GM18520 (cell line): ENCODE data around the gene COL18A1.
"Not testable (repeated sequence)": the region's sequence is repeated elsewhere in the genome, so short reads cannot be mapped to it uniquely, and the experiment has no call there.

Experiments used
- ATAC-seq: cut with Tn5 transposase; IDR thresholded peaks from one replicate; pipeline ENCODE4 v1.9.1; 2021; ENCODE audit not compliant: unreplicated experiment

The COL18A1 gene

GRCh38 chr21:45488931-45489721, 84.2 kb downstream of the COL18A1 start:
- no peak for ATAC-seq

DNA sequence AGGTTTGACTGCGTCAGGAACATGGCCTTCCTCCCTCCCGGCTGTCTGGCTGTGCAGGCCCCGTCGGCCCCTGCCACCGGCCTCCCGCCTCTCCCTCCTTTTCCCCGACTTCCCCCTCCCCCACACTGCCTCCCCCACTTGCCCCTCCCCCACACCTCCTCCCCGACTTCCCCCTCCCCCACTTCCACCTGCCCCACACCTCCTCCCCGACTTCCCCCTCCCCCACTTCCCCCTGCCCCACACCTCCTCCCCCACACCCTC, 84.7 kb downstream of the COL18A1 start:
- ATAC-seq = no peak

DNA sequence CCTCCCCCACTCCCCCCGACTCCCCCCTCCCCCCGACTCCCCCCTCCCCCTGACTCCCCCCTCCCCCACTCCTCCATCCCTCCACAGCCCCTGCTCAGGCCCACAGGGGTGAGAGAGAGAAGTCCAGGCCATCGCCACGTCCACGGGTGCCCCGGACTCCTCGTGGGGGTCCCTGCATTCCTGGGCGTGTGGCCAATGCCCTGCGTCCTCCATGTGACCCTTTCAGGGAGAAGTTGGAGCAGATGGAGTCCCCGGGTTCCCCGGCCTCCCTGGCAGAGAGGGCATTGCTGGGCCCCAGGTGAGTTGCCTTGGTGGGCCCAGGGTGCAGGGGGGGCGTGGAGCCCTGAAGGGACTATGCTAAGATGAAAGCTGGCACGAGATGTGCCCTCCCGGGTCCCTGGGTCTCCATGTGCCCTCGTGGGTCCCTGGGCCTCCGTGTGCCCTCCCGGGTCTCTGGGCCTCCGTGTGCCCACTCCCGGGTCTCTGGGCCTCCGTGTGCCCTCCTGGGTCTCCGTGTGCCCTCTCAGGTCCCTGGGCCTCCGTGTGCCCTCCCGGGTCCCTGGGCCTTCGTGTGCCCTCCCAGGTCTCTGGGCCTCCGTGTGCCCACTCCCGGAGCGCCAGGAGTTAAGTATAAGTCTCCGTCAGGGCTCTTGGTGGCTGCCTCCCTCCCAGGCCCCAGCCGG, 85.2 kb downstream of the COL18A1 start:
- ATAC-seq = no peak

- no peak for ATAC-seq
Observed at GRCh38 chr21:45491056-45491455, 86.1 kb downstream of the COL18A1 start.

DNA sequence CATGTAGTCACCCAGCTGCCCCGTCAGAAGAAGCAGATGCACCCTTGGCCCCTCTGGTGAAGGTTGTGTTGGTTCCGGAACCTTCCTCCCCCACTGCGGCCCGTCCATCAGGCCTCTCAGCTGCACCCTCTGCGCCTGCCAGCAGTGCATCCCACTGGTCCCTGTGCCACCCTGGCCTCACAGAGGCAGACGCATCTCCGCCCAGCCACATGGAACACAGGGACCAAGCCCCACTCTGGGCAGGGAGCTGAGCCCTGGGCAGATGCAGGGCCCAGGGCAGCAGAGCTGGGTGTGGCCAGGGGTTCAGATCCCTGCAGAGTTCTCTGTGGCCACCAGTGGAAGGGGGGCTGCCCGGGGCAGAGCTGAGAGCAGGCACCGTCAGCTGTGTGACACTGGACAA, 86.7 kb downstream of the COL18A1 start:
- no peak for ATAC-seq

DNA sequence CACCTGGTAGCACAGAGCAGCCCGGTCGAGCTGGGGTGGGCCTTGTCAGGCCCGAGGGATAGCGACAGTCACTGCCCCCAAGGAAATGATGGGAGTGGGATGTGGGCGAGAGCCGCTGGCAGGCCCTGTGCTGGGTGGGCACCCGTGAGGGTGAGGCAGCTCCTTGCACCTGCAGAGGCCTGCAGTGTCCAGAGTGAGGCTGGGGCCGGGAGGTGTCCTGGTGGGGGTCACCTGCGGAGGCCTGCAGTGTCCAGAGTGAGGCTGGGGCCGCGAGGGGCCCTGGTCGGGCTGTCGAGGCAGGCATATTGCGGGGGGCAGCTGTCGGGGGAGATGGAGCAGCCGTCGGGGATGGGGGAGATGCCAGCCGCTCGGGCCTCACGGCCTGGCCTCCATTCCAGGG, 87.8 kb downstream of the COL18A1 start:
- ATAC-seq = no peak

- ATAC-seq = no peak
Observed at GRCh38 chr21:45493401-45494001, 88.5 kb downstream of the COL18A1 start.

DNA sequence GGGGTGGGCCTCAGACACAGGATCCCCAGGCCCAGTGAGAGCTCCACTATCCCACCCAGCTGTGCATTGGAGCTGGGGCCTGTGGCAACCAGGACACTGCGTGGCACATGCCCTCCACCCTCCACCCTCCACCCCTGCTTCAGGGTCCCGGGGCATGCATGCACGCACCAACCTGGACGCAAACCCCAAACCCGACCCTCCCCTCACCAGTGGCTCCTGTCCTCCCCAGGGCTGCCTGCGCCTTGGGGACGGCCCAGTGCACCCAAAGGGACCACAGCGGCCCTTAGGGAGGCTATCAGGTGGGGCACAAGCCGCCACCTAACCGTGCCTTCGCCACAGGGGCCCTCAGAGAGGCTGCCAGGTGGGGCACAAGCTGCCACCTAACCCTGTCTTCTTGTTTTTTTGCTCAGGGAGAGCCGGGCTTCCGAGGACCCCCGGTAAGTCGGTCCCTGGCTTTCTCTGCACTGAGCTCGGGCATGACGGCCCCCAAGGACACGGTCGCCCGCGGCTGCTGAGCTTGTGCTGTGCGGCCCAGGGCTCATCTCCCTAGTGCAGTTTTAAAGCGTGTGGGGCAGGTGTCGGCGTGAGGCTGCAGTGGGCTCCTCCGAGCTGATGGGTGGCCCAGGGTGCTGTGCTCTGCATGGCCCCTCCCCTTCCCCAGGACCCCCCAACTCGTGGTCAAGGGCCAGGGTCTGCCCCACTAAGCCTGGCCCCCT, 89.3 kb downstream of the COL18A1 start:
- ATAC-seq = no peak

GRCh38 chr21:45494851-45495680, 90.1 kb downstream of the COL18A1 start:
- no peak for ATAC-seq

GRCh38 chr21:45496151-45496967, 91.4 kb downstream of the COL18A1 start:
- ATAC-seq = no peak

DNA sequence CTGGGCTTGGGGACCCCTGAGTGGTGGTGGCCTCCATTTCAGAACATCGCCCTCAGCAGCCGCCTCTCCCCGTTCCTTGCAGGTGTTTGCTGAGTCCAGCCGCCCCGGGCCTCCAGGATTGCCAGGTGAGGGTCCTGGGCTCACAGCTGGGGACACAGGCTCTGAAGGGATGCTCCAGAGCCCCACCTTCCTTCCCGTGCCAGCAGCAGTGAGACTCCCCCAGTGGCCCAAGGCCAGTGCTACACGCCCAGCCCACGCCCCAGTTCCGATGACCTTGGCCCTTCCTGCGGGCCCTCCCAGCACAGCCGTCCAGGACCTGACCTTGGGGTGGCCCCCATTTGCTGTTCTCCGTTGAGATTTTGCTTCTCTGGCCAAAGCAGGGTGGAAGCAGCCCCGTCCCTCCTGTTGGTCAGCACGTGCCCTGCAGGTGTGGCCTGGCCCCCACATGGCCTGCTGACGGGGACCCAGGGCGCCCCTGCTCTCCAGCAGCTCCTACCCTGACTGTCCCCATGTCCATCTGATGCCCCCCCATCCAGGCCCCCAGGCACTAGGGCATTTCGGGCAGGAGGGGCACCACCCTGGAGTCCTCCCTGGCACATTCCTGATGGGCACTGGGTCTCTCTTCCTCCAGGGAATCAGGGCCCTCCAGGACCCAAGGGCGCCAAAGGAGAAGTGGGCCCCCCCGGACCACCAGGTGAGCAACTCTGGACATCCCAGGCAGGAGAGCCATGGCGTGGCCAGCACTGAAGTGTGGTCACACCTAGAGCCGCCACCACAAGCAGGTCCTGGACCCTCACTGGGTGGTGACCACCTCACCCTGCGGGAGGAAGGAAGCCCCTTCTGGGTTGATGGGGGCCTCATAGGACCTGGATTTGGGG, 92.2 kb downstream of the COL18A1 start:
- no peak for ATAC-seq

GRCh38 chr21:45497846-45498645, 93.1 kb downstream of the COL18A1 start:
- ATAC-seq = no peak

GRCh38 chr21:45498646-45499000, 93.7 kb downstream of the COL18A1 start:
- no peak for ATAC-seq

DNA sequence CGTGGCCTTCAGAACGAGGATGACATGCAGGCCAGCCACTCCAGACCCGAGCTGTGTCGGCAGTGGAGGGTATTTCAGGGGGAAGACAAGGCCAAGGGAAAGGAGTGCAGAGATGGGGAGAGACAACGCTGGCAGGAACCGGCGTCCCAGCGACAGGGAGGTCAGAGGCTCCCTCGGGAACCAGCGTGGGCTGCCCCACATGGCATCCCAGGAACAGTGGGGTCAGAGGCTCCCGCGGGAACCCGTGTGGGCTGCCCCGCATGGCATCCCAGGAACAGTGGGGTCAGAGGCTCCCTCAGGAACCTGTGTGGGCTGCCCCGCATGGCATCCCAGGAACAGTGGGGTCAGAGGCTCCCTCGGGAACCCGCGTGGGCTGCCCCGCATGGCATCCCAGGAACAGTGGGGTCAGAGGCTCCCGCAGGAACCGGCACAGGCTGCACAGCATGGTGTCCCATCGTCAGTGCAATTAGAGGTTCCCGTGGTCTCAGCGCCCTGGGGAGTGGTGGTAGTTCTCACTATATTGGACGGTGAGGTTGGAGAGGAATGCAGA, 94.3 kb downstream of the COL18A1 start:
- ATAC-seq = no peak

- ATAC-seq = no peak
Observed at GRCh38 chr21:45499970-45500577, 95.1 kb downstream of the COL18A1 start.

GRCh38 chr21:45501081-45502005, 96.4 kb downstream of the COL18A1 start:
- ATAC-seq = not testable (repeated sequence)

- ATAC-seq = no peak
Observed at GRCh38 chr21:45502006-45502345, 97.0 kb downstream of the COL18A1 start.
